HEK293 (cell line): ENCODE data around the gene ADAM33.

Experiments used
- ZBTB7A ChIP-seq: fragments of 450-650 bp; formaldehyde crosslinking; IDR thresholded peaks from 2 replicates; pipeline ENCODE4 v1.5.1; 2016; ENCODE audit warnings: low read depth, missing biosample characterization, missing genetic modification characterization
- ZNF324 ChIP-seq: fragments of 450-650 bp; formaldehyde crosslinking; IDR thresholded peaks from 2 replicates; pipeline ENCODE4 v1.5.1; 2016; ENCODE audit warnings: missing biosample characterization, missing genetic modification characterization
- ZNF501 ChIP-seq: fragments of 450-650 bp; formaldehyde crosslinking; IDR thresholded peaks from 2 replicates; pipeline ENCODE4 v1.5.1; 2016; ENCODE audit warnings: missing biosample characterization, missing genetic modification characterization
- ZNF664 ChIP-seq: fragments of 450-650 bp; formaldehyde crosslinking; IDR thresholded peaks from 2 replicates; pipeline ENCODE4 v1.5.1; 2016; ENCODE audit warnings: missing biosample characterization, missing genetic modification characterization
- ZNF768 ChIP-seq: fragments of 450-650 bp; formaldehyde crosslinking; IDR thresholded peaks from 2 replicates; pipeline ENCODE4 v1.5.1; 2018; ENCODE audit warnings: missing biosample characterization, mild to moderate bottlenecking, missing genetic modification characterization
- TF ChIP-seq, protein P1 (sequence below): IDR thresholded peaks from 2 replicates; pipeline ENCODE4 v1.6.1; 2011; ENCODE audit warnings: mild to moderate bottlenecking, low read depth, low read length, borderline replicate concordance
- TF ChIP-seq, protein P2 (sequence below): sonication (generic); formaldehyde crosslinking; IDR thresholded peaks from 2 replicates; pipeline ENCODE4 v1.8.1; 2022; ENCODE audit warnings: mild to moderate bottlenecking, moderate library complexity, missing genetic modification reagents
- TF ChIP-seq, protein P3 (sequence below): fragments of 450-650 bp; formaldehyde crosslinking; IDR thresholded peaks from 2 replicates; pipeline ENCODE4 v1.5.1; 2016; ENCODE audit warnings: missing biosample characterization, missing genetic modification characterization
- TF ChIP-seq, protein P4 (sequence below): fragments of 450-650 bp; formaldehyde crosslinking; IDR thresholded peaks from 2 replicates; pipeline ENCODE4 v1.5.1; 2016; ENCODE audit warnings: missing biosample characterization, missing genetic modification characterization

DNA sequence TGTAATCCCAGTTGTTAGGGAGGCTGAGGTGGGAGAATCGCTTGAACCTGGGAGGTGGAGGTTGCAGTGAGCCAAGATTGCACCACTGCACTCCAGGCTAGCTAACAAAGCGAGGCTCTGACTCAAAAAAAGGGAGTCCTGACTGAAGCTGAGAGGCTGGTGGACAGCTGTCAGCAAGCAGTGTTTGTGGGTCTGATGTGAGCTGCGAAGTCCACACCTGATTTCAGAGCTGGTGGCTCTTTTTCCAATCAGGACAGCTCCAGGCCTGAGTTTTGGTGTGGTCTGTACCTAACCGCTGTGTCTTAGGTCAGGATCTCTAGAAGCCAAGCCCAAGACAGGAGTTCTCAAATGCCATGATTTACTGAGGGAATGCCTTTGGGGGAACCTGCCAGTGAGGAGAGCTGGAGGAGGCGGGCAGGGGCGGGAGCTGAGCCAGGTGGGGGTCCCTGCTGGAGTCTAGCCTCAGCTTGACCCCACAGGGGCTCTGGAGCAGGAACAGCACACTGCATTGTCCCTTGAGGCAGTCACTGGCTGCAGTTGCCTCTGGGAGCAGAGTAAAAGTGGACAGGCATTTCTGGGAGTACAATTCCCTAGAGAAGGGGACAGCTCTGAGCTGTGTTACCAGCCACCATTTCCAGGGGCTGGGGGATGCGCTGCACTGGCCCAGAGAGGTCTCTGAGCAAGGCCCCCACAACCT lies 23.6 kb downstream of the ADAM33 start:
- TF ChIP-seq, protein P1, sequence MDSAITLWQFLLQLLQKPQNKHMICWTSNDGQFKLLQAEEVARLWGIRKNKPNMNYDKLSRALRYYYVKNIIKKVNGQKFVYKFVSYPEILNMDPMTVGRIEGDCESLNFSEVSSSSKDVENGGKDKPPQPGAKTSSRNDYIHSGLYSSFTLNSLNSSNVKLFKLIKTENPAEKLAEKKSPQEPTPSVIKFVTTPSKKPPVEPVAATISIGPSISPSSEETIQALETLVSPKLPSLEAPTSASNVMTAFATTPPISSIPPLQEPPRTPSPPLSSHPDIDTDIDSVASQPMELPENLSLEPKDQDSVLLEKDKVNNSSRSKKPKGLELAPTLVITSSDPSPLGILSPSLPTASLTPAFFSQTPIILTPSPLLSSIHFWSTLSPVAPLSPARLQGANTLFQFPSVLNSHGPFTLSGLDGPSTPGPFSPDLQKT, result no peak
- TF ChIP-seq ZNF664, result no peak
- no peak for TF ChIP-seq ZBTB7A
- TF ChIP-seq, protein P2, sequence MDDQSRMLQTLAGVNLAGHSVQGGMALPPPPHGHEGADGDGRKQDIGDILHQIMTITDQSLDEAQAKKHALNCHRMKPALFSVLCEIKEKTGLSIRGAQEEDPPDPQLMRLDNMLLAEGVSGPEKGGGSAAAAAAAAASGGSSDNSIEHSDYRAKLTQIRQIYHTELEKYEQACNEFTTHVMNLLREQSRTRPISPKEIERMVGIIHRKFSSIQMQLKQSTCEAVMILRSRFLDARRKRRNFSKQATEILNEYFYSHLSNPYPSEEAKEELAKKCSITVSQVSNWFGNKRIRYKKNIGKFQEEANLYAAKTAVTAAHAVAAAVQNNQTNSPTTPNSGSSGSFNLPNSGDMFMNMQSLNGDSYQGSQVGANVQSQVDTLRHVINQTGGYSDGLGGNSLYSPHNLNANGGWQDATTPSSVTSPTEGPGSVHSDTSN (CRISPR knock-in tag), result no peak
- TF ChIP-seq, protein P3, sequence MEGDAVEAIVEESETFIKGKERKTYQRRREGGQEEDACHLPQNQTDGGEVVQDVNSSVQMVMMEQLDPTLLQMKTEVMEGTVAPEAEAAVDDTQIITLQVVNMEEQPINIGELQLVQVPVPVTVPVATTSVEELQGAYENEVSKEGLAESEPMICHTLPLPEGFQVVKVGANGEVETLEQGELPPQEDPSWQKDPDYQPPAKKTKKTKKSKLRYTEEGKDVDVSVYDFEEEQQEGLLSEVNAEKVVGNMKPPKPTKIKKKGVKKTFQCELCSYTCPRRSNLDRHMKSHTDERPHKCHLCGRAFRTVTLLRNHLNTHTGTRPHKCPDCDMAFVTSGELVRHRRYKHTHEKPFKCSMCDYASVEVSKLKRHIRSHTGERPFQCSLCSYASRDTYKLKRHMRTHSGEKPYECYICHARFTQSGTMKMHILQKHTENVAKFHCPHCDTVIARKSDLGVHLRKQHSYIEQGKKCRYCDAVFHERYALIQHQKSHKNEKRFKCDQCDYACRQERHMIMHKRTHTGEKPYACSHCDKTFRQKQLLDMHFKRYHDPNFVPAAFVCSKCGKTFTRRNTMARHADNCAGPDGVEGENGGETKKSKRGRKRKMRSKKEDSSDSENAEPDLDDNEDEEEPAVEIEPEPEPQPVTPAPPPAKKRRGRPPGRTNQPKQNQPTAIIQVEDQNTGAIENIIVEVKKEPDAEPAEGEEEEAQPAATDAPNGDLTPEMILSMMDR, result no peak
- TF ChIP-seq, protein P4, sequence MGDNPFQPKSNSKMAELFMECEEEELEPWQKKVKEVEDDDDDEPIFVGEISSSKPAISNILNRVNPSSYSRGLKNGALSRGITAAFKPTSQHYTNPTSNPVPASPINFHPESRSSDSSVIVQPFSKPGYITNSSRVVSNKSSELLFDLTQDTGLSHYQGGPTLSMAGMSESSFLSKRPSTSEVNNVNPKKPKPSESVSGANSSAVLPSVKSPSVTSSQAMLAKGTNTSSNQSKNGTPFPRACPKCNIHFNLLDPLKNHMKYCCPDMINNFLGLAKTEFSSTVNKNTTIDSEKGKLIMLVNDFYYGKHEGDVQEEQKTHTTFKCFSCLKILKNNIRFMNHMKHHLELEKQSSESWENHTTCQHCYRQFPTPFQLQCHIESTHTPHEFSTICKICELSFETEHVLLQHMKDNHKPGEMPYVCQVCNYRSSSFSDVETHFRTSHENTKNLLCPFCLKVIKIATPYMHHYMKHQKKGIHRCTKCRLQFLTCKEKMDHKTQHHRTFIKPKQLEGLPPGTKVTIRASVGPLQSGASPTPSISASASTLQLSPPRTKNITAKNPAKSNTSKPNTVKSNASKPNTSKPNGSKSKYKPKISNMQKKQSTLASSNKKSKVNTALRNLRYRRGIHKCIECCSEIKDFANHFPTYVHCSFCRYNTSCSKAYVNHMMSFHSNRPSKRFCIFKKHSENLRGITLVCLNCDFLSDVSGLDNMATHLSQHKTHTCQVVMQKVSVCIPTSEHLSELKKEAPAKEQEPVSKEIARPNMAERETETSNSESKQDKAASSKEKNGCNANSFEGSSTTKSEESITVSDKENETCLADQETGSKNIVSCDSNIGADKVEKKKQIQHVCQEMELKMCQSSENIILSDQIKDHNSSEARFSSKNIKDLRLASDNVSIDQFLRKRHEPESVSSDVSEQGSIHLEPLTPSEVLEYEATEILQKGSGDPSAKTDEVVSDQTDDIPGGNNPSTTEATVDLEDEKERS (tag by site-specific recombination), result no peak
- TF ChIP-seq ZNF768 (tag by site-specific recombination), result no peak
- no peak for TF ChIP-seq ZNF501 (tag by site-specific recombination)
- no peak for TF ChIP-seq ZNF324 (tag by site-specific recombination)
